SK-N-SH treated with all-trans-retinoic acid at 6 μM for 48 hours (cell line): ENCODE measurements around the gene SRBD1.

Experiments
- ATAC-seq: fragments of 200-7000 bp; cut with Tn5 transposase; 3 replicates; pipeline ENCODE4 v1.9.1; 2020; ENCODE audit warnings: mild to moderate bottlenecking, moderate library complexity
- BACH2 ChIP-seq: fragments of 250-450 bp; sonication (Bioruptor Pico); IDR thresholded peaks from 2 replicates; pipeline ENCODE4 v1.9.0; 2021; ENCODE audit warnings: mild to moderate bottlenecking, borderline replicate concordance
- CREB5 ChIP-seq: fragments of 250-450 bp; sonication (Bioruptor Pico); IDR thresholded peaks from 2 replicates; pipeline ENCODE4 v1.5.1; 2020; ENCODE audit warnings: low read depth, mild to moderate bottlenecking, moderate library complexity
- GLIS3 ChIP-seq: fragments of 250-450 bp; sonication (Bioruptor Pico); IDR thresholded peaks from 2 replicates; pipeline ENCODE4 v1.5.0; 2020; ENCODE audit warnings: mild to moderate bottlenecking, moderate library complexity
- ISL1 ChIP-seq: fragments of 250-450 bp; sonication (Bioruptor Pico); IDR thresholded peaks from 2 replicates; pipeline ENCODE4 v2.1.2; 2022; ENCODE audit warnings: mild to moderate bottlenecking, moderate library complexity
- OSR1 ChIP-seq: fragments of 250-450 bp; sonication (Bioruptor Pico); IDR thresholded peaks from 2 replicates; pipeline ENCODE4 v1.8.0; 2022; ENCODE audit warnings: moderate library complexity, mild to moderate bottlenecking, inconsistent platforms
- POU6F1 ChIP-seq: fragments of 250-450 bp; sonication (Bioruptor Pico); IDR thresholded peaks from 2 replicates; pipeline ENCODE4 v1.8.0; 2021; ENCODE audit warnings: low read depth, mild to moderate bottlenecking, moderate library complexity, borderline replicate concordance
- PPARA ChIP-seq: fragments of 250-450 bp; sonication (Bioruptor Pico); IDR thresholded peaks from 2 replicates; pipeline ENCODE4 v1.5.0; 2020; ENCODE audit warnings: mild to moderate bottlenecking, borderline replicate concordance
- RARB ChIP-seq: fragments of 250-450 bp; sonication (Bioruptor Pico); IDR thresholded peaks from 2 replicates; pipeline ENCODE4 v1.8.0; 2021; ENCODE audit warnings: mild to moderate bottlenecking, moderate library complexity
- SNAI2 ChIP-seq: fragments of 250-450 bp; sonication (Bioruptor Pico); IDR thresholded peaks from 2 replicates; pipeline ENCODE4 v1.5.0; 2020; ENCODE audit warnings: mild to moderate bottlenecking, moderate library complexity
- TCF4 ChIP-seq: fragments of 250-450 bp; sonication (Bioruptor Pico); IDR thresholded peaks from 2 replicates; pipeline ENCODE4 v1.8.0; 2021; ENCODE audit warnings: mild to moderate bottlenecking, moderate library complexity, borderline replicate concordance
- TOX ChIP-seq: fragments of 250-450 bp; sonication (Bioruptor Pico); IDR thresholded peaks from 2 replicates; pipeline ENCODE4 v1.8.0; 2021; ENCODE audit warnings: mild to moderate bottlenecking, moderate library complexity, borderline replicate concordance
- TSHZ2 ChIP-seq: fragments of 250-450 bp; sonication (Bioruptor Pico); IDR thresholded peaks from 2 replicates; pipeline ENCODE4 v1.5.0; 2020; ENCODE audit warnings: mild to moderate bottlenecking, moderate library complexity
- ZFP30 ChIP-seq: fragments of 450-650 bp; formaldehyde crosslinking; IDR thresholded peaks from 2 replicates; pipeline ENCODE4 v1.5.0; 2022; ENCODE audit warnings: mild to moderate bottlenecking, moderate library complexity
- ZNF70 ChIP-seq: fragments of 450-650 bp; formaldehyde crosslinking; IDR thresholded peaks from 2 replicates; pipeline ENCODE4 v1.5.0; 2020; ENCODE audit warnings: mild to moderate bottlenecking, moderate library complexity
- TF ChIP-seq, protein P1 (sequence below): fragments of 250-450 bp; sonication (Bioruptor Pico); IDR thresholded peaks from 2 replicates; pipeline ENCODE4 v1.8.0; 2020; ENCODE audit warnings: mild to moderate bottlenecking, moderate library complexity, borderline replicate concordance

Gene SRBD1

DNA sequence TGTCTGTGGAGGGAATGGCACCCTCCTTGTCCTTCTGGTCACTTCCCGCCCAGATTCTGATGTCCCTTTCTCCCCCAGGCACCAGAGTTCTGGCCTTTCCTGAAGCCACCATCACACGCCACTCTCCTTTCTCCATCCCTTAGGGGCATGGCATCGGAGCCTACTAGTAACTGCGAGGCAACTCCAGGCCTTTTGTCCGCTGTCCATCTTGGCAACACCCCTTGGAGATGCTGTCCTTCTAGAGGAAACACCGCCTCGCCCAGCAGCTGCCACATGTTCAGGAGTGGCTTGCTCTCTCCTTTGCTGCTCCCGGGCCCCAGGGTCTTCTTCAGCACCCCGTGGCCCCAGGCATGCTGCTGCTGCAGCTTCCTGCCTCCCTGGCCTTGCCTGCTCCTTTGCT, 267.0 kb downstream of the SRBD1 start:
- TF ChIP-seq POU6F1 (CRISPR knock-in tag) (no peak), RARB (no peak), BACH2 (CRISPR knock-in tag) (no peak), ZFP30 (no peak), TCF4 (no peak), PPARA (no peak), CREB5 (CRISPR knock-in tag) (no peak)
- no peak for ATAC-seq

GRCh38 chr2:45343251-45344017, 267.6 kb downstream of the SRBD1 start:
- TF ChIP-seq RARB: no peak
- TF ChIP-seq, protein P1, sequence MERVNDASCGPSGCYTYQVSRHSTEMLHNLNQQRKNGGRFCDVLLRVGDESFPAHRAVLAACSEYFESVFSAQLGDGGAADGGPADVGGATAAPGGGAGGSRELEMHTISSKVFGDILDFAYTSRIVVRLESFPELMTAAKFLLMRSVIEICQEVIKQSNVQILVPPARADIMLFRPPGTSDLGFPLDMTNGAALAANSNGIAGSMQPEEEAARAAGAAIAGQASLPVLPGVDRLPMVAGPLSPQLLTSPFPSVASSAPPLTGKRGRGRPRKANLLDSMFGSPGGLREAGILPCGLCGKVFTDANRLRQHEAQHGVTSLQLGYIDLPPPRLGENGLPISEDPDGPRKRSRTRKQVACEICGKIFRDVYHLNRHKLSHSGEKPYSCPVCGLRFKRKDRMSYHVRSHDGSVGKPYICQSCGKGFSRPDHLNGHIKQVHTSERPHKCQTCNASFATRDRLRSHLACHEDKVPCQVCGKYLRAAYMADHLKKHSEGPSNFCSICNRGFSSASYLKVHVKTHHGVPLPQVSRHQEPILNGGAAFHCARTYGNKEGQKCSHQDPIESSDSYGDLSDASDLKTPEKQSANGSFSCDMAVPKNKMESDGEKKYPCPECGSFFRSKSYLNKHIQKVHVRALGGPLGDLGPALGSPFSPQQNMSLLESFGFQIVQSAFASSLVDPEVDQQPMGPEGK (CRISPR knock-in tag): no peak
- no peak for ATAC-seq

DNA sequence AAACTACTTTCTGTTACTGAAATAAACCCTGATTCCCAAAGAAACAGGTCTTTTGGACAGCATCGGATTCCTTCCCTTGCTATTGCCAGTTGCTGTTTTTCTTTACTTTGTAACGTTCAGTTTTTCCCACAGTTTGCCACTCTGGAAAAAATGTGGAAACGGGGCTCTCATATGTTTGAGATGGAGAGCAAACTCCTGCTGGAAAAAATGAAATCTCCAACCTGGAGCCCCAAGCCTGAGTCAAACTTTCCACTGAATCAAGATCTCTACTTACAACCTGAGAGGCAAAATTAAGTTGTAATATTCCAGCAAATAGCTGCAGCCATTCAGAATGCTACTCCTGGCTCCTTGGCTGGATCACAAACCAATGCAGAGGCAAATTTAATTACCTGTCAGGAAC, 270.7 kb downstream of the SRBD1 start:
- ATAC-seq: no peak
- TF ChIP-seq SNAI2 (no peak), TOX (CRISPR knock-in tag) (no peak), RARB (no peak), TCF4 (no peak), TSHZ2 (CRISPR knock-in tag) (no peak), ISL1 (CRISPR knock-in tag) (no peak), ZNF70 (no peak)

- TF ChIP-seq OSR1 (no peak), GLIS3 (CRISPR knock-in tag) (no peak)
- TF ChIP-seq, protein P1 (CRISPR knock-in tag): no peak
Observed at GRCh38 chr2:45339253-45339652, 271.8 kb downstream of the SRBD1 start.

More at GRCh38 chr2:45339253-45339652, 271.8 kb downstream of the SRBD1 start:
- ATAC-seq: no peak
